Thyroid gland (tissue), 4 donors: ENCODE measurements around the gene ZNF516. TPM values are rescaled to one million over a fixed set of nuclear protein-coding genes. Genes with fewer than 3 reads are reported as not detected.

Experiments used
- DNase-seq, 2 donors: peaks; one replicate each; pipeline ENCODE4 v3.0.0-alpha.2; 2019
- H3K27ac ChIP-seq, 3 donors: fragments of 200-600 bp; sonication (generic); 1 replicate in 2 of 3; 2 replicates in 1 of 3; pipeline ENCODE4 v1.5.1; 2016 to 2019; ENCODE audit warnings: mild to moderate bottlenecking in 1 of 3, moderate library complexity in 1 of 3
- H3K27me3 ChIP-seq: fragments of 200-600 bp; sonication (generic); one replicate; pipeline ENCODE4 v1.5.1; 2019
- H3K36me3 ChIP-seq, 2 donors: fragments of 200-600 bp; sonication (generic); one replicate each; pipeline ENCODE4 v1.5.1; 2016 to 2019
- H3K4me1 ChIP-seq, 2 donors: fragments of 200-600 bp; sonication (generic); one replicate each; pipeline ENCODE4 v1.5.1; 2017 to 2019
- H3K4me3 ChIP-seq, 3 donors: fragments of 200-600 bp; sonication (generic); replicated peaks in 1 of 3; 1 replicate in 2 of 3; 2 replicates in 1 of 3; pipeline ENCODE4 v1.5.1; 2016; ENCODE audit warnings: mild to moderate bottlenecking in 1 of 3
- H3K9me3 ChIP-seq: fragments of 200-600 bp; sonication (generic); one replicate; pipeline ENCODE4 v1.5.1; 2017
- POLR2A ChIP-seq, 2 donors: fragments of 450-650 bp; IDR thresholded peaks; one replicate each; pipeline ENCODE4 v1.6.1; 2017; ENCODE audit warnings: antibody characterized with exemption in 2 of 2, mild to moderate bottlenecking in 2 of 2, moderate library complexity in 1 of 2
- WGBS, 2 donors: methylation state at CpG; one replicate each; pipeline ENCODE4 v1.1.5; 2017; 5-methylcytosine and 5-hydroxymethylcytosine counted together
- intact Hi-C: fragments of 100-400 bp; cut with DNase I; formaldehyde crosslinking; loops from one replicate; pipeline ENCODE4 v1.15.1; 2023
- total RNA-seq, 4 donors: library from RNA; depleted of rRNA; stranded (reverse); fragments of >200 nt; gene quantifications; one replicate each; pipeline ENCODE4 v1.2.3, GENCODE V29; 2016
- TF ChIP-seq, protein P1 (sequence below), 6 experiments: fragments of 200-600 bp in 3 of 6; fragments of 450-650 bp in 3 of 6; sonication (generic) in 3 of 6; IDR thresholded peaks; one replicate each; pipeline ENCODE4 v1.5.1; 2016 to 2019; ENCODE audit warnings: antibody characterized with exemption in 6 of 6, mild to moderate bottlenecking in 2 of 6, inconsistent platforms in 1 of 6, moderate library complexity in 1 of 6

The ZNF516 gene
- total RNA-seq, 4 donors from 2014 or later = 25.4 to 44.8 (median 28.6) TPM

DNA sequence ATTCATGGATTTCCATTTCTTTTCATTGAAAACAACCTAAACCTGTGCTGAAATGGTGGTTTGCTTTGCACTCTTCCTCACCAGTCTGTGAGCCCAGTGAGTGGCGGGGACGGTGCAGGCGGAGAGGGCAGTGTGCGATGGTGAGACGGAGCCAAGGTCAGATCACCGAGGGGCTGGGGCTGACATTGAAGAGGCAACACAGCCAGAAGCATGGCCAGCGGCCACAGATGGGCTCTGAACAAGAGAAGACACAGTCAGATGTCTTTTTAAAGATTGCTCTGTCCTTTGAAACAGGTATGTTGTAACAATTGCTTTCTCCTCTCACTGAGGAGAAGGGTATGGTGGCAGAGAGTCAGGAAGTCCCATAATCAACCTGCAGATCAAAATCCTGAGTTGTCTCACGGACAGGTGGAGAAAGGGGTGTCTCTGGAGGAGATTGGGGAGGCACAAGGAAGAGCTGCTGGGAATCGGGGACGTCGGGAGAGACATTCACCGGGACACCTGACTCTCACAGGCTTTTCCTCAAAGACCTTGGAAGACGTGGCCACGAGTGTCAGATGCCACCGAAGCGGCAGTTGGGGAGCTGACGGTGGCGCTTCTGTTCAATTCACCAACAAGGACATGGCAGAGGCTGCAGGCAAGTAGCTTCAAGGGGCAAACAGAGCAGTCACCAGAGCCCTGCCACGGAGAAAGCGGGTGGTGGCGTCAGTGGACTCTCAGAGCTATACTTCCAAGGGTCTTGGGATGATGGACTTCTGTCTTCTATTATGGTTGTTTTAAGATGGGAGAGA lies 12.1 kb upstream of the ZNF516 start:
- 93 to 96% methylated on average over 21 of the region's 21 CpGs for WGBS, 2 donors
- Histone ChIP-seq H3K36me3 (no peaks in the 10 kb centered on the region), H3K9me3 (no peaks in the 10 kb centered on the region), H3K4me3 (no peak overlapping the region), H3K27ac (no peak overlapping the region), H3K27me3 (no peaks in the 10 kb centered on the region), H3K4me1 (peaks cover 0 to 4% of the 10 kb centered on the region in 2 donors)
- no peak for DNase-seq
- TF ChIP-seq, protein P1, sequence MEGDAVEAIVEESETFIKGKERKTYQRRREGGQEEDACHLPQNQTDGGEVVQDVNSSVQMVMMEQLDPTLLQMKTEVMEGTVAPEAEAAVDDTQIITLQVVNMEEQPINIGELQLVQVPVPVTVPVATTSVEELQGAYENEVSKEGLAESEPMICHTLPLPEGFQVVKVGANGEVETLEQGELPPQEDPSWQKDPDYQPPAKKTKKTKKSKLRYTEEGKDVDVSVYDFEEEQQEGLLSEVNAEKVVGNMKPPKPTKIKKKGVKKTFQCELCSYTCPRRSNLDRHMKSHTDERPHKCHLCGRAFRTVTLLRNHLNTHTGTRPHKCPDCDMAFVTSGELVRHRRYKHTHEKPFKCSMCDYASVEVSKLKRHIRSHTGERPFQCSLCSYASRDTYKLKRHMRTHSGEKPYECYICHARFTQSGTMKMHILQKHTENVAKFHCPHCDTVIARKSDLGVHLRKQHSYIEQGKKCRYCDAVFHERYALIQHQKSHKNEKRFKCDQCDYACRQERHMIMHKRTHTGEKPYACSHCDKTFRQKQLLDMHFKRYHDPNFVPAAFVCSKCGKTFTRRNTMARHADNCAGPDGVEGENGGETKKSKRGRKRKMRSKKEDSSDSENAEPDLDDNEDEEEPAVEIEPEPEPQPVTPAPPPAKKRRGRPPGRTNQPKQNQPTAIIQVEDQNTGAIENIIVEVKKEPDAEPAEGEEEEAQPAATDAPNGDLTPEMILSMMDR (IDR thresholded peaks at IDR 0.05) = no peak
- no peak for TF ChIP-seq POLR2A (IDR thresholded peaks at IDR 0.05)
- intact Hi-C loops = no loop called here

DNA sequence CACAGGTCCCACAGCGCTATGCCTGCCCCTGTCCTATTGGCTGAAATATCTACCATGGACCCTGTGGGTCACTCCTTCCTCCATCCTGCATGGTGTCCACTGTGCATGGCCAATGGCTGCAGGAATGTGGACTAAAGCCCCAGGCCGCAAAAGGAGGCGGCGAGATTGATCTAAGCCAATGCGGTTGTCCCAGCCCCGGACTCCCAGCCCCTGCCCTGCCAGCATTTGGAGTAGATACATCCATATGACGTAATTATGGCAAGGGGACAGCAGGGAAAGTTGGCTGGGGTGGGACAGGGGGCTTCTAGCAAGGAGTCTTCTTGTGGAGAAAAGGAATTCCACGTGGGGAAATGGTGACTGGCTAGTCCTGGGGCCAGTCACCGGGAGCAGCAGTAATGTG lies 11.4 kb upstream of the ZNF516 start:
- Histone ChIP-seq H3K36me3 (no peaks in the 10 kb centered on the region), H3K27ac (no peak overlapping the region), H3K4me1 (peaks cover 0 to 4% of the 10 kb centered on the region in 2 donors), H3K4me3 (no peak overlapping the region), H3K9me3 (no peaks in the 10 kb centered on the region), H3K27me3 (no peaks in the 10 kb centered on the region)
- TF ChIP-seq POLR2A (IDR thresholded peaks at IDR 0.05) = no peak
- TF ChIP-seq, protein P1 (IDR thresholded peaks at IDR 0.05) = no peak
- no peak for DNase-seq
- intact Hi-C loops = no loop called here
- 93 to 95% methylated on average over 8 to 9 of the region's 9 CpGs for WGBS, 2 donors

DNA sequence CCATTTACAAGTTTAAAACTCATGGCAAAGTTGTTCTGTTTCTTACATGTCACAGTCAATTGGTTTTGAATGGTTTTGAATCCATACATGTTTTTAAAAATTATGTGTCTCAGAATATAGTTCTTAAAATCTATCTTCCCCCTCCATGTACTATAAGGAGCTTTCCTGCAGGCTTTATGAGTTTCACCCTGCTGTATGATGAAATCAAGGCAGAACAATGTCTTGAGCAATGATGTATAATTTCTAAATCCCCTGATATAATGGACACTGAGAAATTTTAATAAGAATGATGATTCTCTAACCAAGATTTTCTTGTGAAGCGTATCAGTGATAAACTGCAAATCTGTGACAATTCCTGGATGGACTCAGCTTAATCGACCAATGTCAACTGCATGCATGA lies 10.6 kb upstream of the ZNF516 start:
- no peak for DNase-seq
- Histone ChIP-seq H3K9me3 (no peaks in the 10 kb centered on the region), H3K27me3 (no peaks in the 10 kb centered on the region), H3K27ac (no peak overlapping the region), H3K36me3 (no peaks in the 10 kb centered on the region), H3K4me1 (peaks cover 0 to 4% of the 10 kb centered on the region in 2 donors), H3K4me3 (no peak overlapping the region)
- TF ChIP-seq POLR2A (IDR thresholded peaks at IDR 0.05) = no peak
- TF ChIP-seq, protein P1 (IDR thresholded peaks at IDR 0.05) = no peak
- 94 to 95% methylated on average over 2 of the region's 2 CpGs for WGBS, 2 donors
- intact Hi-C loops = no loop called here

DNA sequence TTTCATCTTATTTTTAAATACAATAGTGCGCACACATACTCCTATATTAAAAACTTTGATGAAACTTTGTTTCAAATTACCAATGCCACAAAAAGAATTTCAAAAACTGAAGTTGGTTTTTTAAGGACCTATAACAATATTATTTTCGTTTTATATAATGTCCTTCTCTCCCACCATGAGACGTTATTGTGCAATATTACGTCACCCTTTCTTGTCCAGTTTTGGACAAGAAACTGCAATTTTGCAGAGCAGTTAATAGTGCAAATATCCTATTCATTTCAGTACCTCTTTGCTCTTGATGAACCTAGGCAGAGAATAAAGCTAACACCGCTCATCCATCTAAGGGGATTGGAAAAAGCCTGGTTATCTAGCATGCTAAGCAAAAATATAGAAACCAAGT lies 9.7 kb upstream of the ZNF516 start:
- Histone ChIP-seq H3K4me3 (no peak overlapping the region), H3K36me3 (no peaks in the 10 kb centered on the region), H3K27ac (no peak overlapping the region), H3K27me3 (no peaks in the 10 kb centered on the region), H3K4me1 (peaks cover 0 to 4% of the 10 kb centered on the region in 2 donors), H3K9me3 (no peaks in the 10 kb centered on the region)
- DNase-seq = no peak
- intact Hi-C loops = no loop called here
- 83 to 86% methylated on average over 5 of the region's 5 CpGs for WGBS, 2 donors
- TF ChIP-seq, protein P1 (IDR thresholded peaks at IDR 0.05) = no peak
- TF ChIP-seq POLR2A (IDR thresholded peaks at IDR 0.05) = no peak

DNA sequence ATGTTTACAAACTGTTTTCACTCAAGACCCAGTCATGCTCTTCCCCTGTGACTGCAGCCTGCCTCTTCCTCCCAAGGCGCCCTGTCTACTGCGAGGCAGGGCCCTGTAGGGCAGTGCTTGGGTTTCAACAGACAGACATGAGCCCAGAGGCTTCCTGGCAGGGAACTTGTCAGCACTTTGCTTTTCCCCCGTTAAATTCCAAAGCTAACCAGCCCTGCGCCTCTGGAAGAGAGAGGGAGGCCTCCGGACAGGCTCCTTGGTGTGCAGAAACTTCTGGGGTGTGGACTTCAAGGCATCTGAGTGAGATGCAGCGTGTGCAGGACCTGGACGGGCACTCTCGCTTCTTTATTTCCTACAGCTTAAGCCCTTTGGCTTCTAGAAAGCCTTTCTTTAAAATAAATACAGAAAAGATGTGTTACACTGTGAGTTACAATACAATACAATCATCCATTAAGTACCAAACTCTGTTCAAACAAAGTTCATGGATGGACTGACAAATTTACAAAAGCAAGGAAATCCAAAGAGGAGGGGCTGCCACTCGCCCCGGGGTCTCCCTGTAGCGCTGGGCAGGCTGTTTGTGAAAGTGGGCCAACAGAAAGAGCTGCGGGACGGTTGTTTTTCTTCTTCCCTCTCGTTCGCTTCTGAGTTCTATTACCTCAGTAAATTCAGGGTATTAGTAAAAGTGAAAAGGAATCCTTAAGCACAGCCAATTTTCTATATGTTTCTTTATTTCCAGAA lies 8.8 kb upstream of the ZNF516 start:
- H3K9me3 ChIP-seq = no peaks in the 10 kb centered on the region
- no peak overlapping the region for H3K4me3 ChIP-seq
- intact Hi-C loops = no loop called here
- 54 to 55% methylated on average over 15 of the region's 15 CpGs for WGBS, 2 donors
- no peaks in the 10 kb centered on the region for H3K27me3 ChIP-seq
- no peak for DNase-seq
- H3K27ac ChIP-seq = no peak overlapping the region
- peaks cover 0 to 4% of the 10 kb centered on the region in 2 donors for H3K4me1 ChIP-seq
- H3K36me3 ChIP-seq = no peaks in the 10 kb centered on the region
- TF ChIP-seq POLR2A (IDR thresholded peaks at IDR 0.05) = no peak
- TF ChIP-seq, protein P1 (IDR thresholded peaks at IDR 0.05) = no peak
